Astrocyte (in vitro differentiated cells and primary cell): Measurements from ENCODE around the gene RBFOX2.

Experiments
- EZH2 ChIP-seq: IDR thresholded peaks from 2 replicates; pipeline ENCODE4 v1.6.1; 2012; ENCODE audit warnings: mild to moderate bottlenecking, low read length, inconsistent platforms; ENCODE audit not compliant: insufficient read depth
- TF ChIP-seq, protein P1 (sequence below): IDR thresholded peaks from 2 replicates; pipeline ENCODE4 v1.5.1; 2011; ENCODE audit warnings: low read depth, mild to moderate bottlenecking, inconsistent platforms, low read length, moderate library complexity; ENCODE audit not compliant: insufficient read depth

DNA sequence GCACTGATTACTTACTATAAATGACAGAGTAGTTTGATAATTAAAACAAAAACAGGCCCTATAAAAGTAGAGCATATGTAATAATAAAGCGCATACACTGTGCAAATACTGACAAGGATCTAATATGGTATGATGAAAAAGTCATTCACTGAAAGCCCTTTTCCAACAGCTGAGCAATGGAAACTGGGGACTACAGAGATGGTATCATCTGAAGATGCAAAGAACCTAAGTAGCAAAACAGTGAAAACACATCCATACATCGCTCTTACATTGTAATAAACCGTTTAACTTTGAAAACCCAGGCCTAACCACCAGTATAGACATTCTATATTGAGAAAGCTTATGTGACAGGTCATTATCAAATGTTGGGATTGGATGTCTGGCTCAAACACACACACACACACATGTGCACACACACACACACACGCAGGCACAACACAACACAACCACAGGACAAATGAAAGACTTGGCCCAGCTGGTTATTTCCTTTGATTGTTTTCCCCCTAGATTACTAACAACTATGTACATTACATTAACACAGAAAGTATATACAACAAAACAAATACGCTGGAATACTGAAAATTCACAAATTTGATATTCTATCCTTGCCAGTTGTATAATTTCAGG lies 191.4 kb downstream of the RBFOX2 start:
- TF ChIP-seq, protein P1, sequence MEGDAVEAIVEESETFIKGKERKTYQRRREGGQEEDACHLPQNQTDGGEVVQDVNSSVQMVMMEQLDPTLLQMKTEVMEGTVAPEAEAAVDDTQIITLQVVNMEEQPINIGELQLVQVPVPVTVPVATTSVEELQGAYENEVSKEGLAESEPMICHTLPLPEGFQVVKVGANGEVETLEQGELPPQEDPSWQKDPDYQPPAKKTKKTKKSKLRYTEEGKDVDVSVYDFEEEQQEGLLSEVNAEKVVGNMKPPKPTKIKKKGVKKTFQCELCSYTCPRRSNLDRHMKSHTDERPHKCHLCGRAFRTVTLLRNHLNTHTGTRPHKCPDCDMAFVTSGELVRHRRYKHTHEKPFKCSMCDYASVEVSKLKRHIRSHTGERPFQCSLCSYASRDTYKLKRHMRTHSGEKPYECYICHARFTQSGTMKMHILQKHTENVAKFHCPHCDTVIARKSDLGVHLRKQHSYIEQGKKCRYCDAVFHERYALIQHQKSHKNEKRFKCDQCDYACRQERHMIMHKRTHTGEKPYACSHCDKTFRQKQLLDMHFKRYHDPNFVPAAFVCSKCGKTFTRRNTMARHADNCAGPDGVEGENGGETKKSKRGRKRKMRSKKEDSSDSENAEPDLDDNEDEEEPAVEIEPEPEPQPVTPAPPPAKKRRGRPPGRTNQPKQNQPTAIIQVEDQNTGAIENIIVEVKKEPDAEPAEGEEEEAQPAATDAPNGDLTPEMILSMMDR = no peak
- TF ChIP-seq EZH2 = no peak
